HL-60 (cell line): Measurements from ENCODE around the gene SLC9C1.
A peak's percentile ranks its signal among the peaks of the same experiment; 100 is the strongest.

ENCODE experiments used
- DNase-seq, 2 experiments: peaks; one replicate each; pipeline ENCODE4 v3.0.0-alpha.2; 2010 to 2020; ENCODE audit warnings: low read depth in 1 of 2, low spot score in 1 of 2
- H3K27ac ChIP-seq: fragments of 250-450 bp; sonication (Bioruptor Pico); replicated peaks from 2 replicates; pipeline ENCODE4 v1.5.1; 2020; ENCODE audit warnings: mild to moderate bottlenecking, moderate library complexity
- H3K27me3 ChIP-seq: fragments of 250-450 bp; sonication (Bioruptor Pico); 2 replicates; pipeline ENCODE4 v1.5.1; 2021; ENCODE audit warnings: mild to moderate bottlenecking, moderate library complexity; ENCODE audit not compliant: insufficient read depth, poor library complexity, severe bottlenecking
- H3K4me3 ChIP-seq: replicated peaks from 2 replicates; pipeline ENCODE4 v1.5.1; 2011; ENCODE audit warnings: mild to moderate bottlenecking, control low read depth, low read length; ENCODE audit not compliant: insufficient read depth
- CTCF ChIP-seq: IDR thresholded peaks from one replicate; pipeline ENCODE4 v1.5.1; 2011; ENCODE audit warnings: low read length, control low read depth, inconsistent platforms; ENCODE audit not compliant: insufficient read depth
- GABPA ChIP-seq: IDR thresholded peaks from 2 replicates; pipeline ENCODE4 v1.6.1; 2012; ENCODE audit warnings: low read depth
- POLR2AphosphoS5 ChIP-seq: IDR thresholded peaks from 2 replicates; pipeline ENCODE4 v1.6.1; 2012; ENCODE audit warnings: low read depth
- REST ChIP-seq: IDR thresholded peaks from 2 replicates; pipeline ENCODE4 v1.6.1; 2012; ENCODE audit warnings: low read depth; ENCODE audit not compliant: insufficient replicate concordance
- SPI1 ChIP-seq: IDR thresholded peaks from 2 replicates; pipeline ENCODE4 v1.6.1; 2012; ENCODE audit warnings: low read depth, mild to moderate bottlenecking, borderline replicate concordance

Gene SLC9C1

GRCh38 chr3:112331851-112332250 is 37.8 kb upstream of the SLC9C1 start:
- H3K4me3 ChIP-seq: no peak overlapping the region
- H3K27ac ChIP-seq: no peak overlapping the region
- no peak for DNase-seq
- H3K27me3 ChIP-seq: no peaks in the 10 kb centered on the region
- no peak for TF ChIP-seq GABPA
- no peak for TF ChIP-seq POLR2AphosphoS5
- no peak for TF ChIP-seq CTCF
- no peak for TF ChIP-seq REST
- no peak for TF ChIP-seq SPI1

- TF ChIP-seq SPI1 (no peak), CTCF (peak; percentile 35), REST (no peak)
- Histone ChIP-seq H3K27ac (no peak overlapping the region), H3K27me3 (no peaks in the 10 kb centered on the region), H3K4me3 (no peak overlapping the region)
- DNase-seq: peak; percentile 35 to 66
Observed at GRCh38 chr3:112327371-112327951, 33.4 kb upstream of the SLC9C1 start.

- DNase-seq: no peak
- Histone ChIP-seq H3K4me3 (no peak overlapping the region), H3K27me3 (no peaks in the 10 kb centered on the region), H3K27ac (no peak overlapping the region)
- TF ChIP-seq CTCF (no peak), REST (no peak), GABPA (no peak), POLR2AphosphoS5 (no peak), SPI1 (no peak)
Observed at GRCh38 chr3:112321867-112322652, 28.0 kb upstream of the SLC9C1 start.
